Adrenal gland (tissue), 12 donors: ENCODE data around the gene TAGLN3. TPM values are rescaled to one million over a fixed set of nuclear protein-coding genes. Genes with fewer than 3 reads are reported as not detected.

ENCODE experiments used
- DNase-seq, 7 donors: peaks; one replicate each; pipeline ENCODE4 v3.0.0-alpha.2; 2019 to 2020
- H3K27ac ChIP-seq, 5 donors: fragments of 200-600 bp; sonication (generic) in 4 of 5; 1 replicate in 3 of 5; 2 replicates in 2 of 5; pipeline versions ENCODE4 v1.5.1 to v1.8.0; 2016 to 2020; ENCODE audit warnings: mild to moderate bottlenecking in 1 of 5
- H3K27me3 ChIP-seq: fragments of 200-600 bp; 2 replicates; pipeline ENCODE4 v1.8.0; 2021
- H3K36me3 ChIP-seq, 2 donors: fragments of 200-600 bp; replicated peaks in 1 of 2; 1 replicate in 1 of 2; 2 replicates in 1 of 2; pipeline versions ENCODE4 v1.5.1 to v1.8.0; 2018 to 2022
- H3K4me1 ChIP-seq, 2 donors: fragments of 200-600 bp; replicated peaks in 1 of 2; 1 replicate in 1 of 2; 2 replicates in 1 of 2; pipeline versions ENCODE4 v1.5.1 to v1.8.0; 2018 to 2021
- H3K4me3 ChIP-seq, 4 donors: fragments of 200-600 bp; sonication (generic) in 3 of 4; one replicate each; pipeline ENCODE4 v1.5.1; 2016 to 2018
- H3K9me3 ChIP-seq, 3 donors: fragments of 200-600 bp; sonication (generic) in 1 of 3; replicated peaks in 1 of 3; 1 replicate in 2 of 3; 2 replicates in 1 of 3; pipeline versions ENCODE4 v1.5.1 to v1.8.0; 2016 to 2021
- CTCF ChIP-seq, 6 experiments: fragments of 450-650 bp in 4 of 6; fragments of 200-600 bp in 2 of 6; sonication (generic) in 1 of 6; IDR thresholded peaks; 1 replicate in 5 of 6; 2 replicates in 1 of 6; pipeline versions ENCODE4 v1.5.1 to v1.8.0; 2016 to 2021; ENCODE audit warnings: antibody characterized with exemption in 6 of 6, mild to moderate bottlenecking in 2 of 6, moderate library complexity in 1 of 6
- POLR2A ChIP-seq, 2 donors: fragments of 450-650 bp; IDR thresholded peaks; one replicate each; pipeline ENCODE4 v1.6.1; 2017; ENCODE audit warnings: antibody characterized with exemption in 2 of 2, mild to moderate bottlenecking in 2 of 2, moderate library complexity in 1 of 2
- WGBS, 4 donors: extraction: QIAGEN DNeasy Blood & Tissue Kit in 2 of 4; methylation state at CpG; one replicate each; pipeline versions ENCODE4 v1.1.5 to v1.1.7; 2013 to 2017; 5-methylcytosine and 5-hydroxymethylcytosine counted together
- intact Hi-C, 2 donors: fragments of 100-400 bp; cut with DNase I; formaldehyde crosslinking; loops; one replicate each; pipeline versions ENCODE4 v1.14.1 to v1.15.0; 2022 to 2023
- polyA plus RNA-seq, 3 donors: library from polyadenylated mRNA; stranded (reverse); fragments of 200-250 nt in 2 of 3; fragments of 350-450 nt in 1 of 3; fragmentation: Illumina TruSeq in 1 of 3; extraction: RNeasy Lipid Tissue Mini Kit (QIAGEN cat#74804) in 1 of 3; gene quantifications; one replicate each; pipeline ENCODE4 v1.2.3, GENCODE V29; 2013 to 2014
- total RNA-seq, 9 donors: library from RNA; depleted of rRNA in 4 of 9; stranded (reverse); fragments of >200 nt in 4 of 9; fragments of 120-200 nt in 1 of 9; fragmentation: NEBNext Ultra II Directional in 1 of 9; extraction: Animal tissue kit (Norgen Biotek cat#: 25700) in 1 of 9; gene quantifications; one replicate each; pipeline versions ENCODE4 v1.1.0 to v1.2.4, GENCODE V29; 2013 to 2023
- donor health status: healthy with polysubstance abuse.
- donor health status: Bipolar disorder and iron deficiency.
- donor health status: DM: yes; HTN: yes; CAD: no.
- donor health status: DM: no; HTN: no; CAD: no.
- donor health status: DM: no; HTN: no; CAD: no.
- donor health status: DM: yes; HTN: yes; CAD: no.

The TAGLN3 gene
- total and polyA plus RNA-seq, 12 donors, result 0.55 to 52.1 (median 12.8) TPM; not detected in 3

- Histone ChIP-seq H3K9me3 (no peaks in the 10 kb centered on the region), H3K4me1 (no peaks in the 10 kb centered on the region), H3K4me3 (no peak overlapping the region), H3K27me3 (no peaks in the 10 kb centered on the region), H3K27ac (no peak overlapping the region), H3K36me3 (no peaks in the 10 kb centered on the region)
- TF ChIP-seq CTCF (IDR thresholded peaks at IDR 0.05) (no peak), POLR2A (IDR thresholded peaks at IDR 0.05) (no peak)
- DNase-seq, result no peak
- 69 to 82% (median 78%) methylated on average over 4 of the region's 4 CpGs for WGBS, 4 donors
- intact Hi-C loops, result no loop called here
Measured at GRCh38 chr3:112005091-112005672, 6.5 kb downstream of the TAGLN3 start.

- 33 to 42% (median 41%) methylated on average over 1 of the region's 1 CpG for WGBS, 4 donors
- intact Hi-C loops, result no loop called here
- Histone ChIP-seq H3K36me3 (no peaks in the 10 kb centered on the region), H3K27ac (no peak overlapping the region), H3K9me3 (no peaks in the 10 kb centered on the region), H3K27me3 (no peaks in the 10 kb centered on the region), H3K4me3 (no peak overlapping the region), H3K4me1 (peaks cover 0 to 4% of the 10 kb centered on the region in 2 donors)
- TF ChIP-seq POLR2A (IDR thresholded peaks at IDR 0.05), result no peak
- no peak for TF ChIP-seq CTCF (IDR thresholded peaks at IDR 0.05)
- DNase-seq, result peak in 1 of 7 donors; percentile 32
Measured at GRCh38 chr3:112007633-112008032, 8.9 kb downstream of the TAGLN3 start.

GRCh38 chr3:112009670-112010069 is 10.9 kb downstream of the TAGLN3 start:
- 83 to 95% (median 88%) methylated on average over 2 of the region's 2 CpGs for WGBS, 4 donors
- intact Hi-C loops, result no loop called here
- H3K4me1 ChIP-seq, result peaks cover 0 to 17% of the 10 kb centered on the region in 2 donors

GRCh38 chr3:112010636-112011035 is 11.9 kb downstream of the TAGLN3 start:
- TF ChIP-seq POLR2A (IDR thresholded peaks at IDR 0.05) (no peak), CTCF (IDR thresholded peaks at IDR 0.05) (no peak)
- 70 to 79% (median 78%) methylated on average over 3 of the region's 3 CpGs for WGBS, 4 donors
- intact Hi-C loops, result no loop called here

More at GRCh38 chr3:112009670-112010069, 10.9 kb downstream of the TAGLN3 start:
- no peak overlapping the region for H3K27ac ChIP-seq
- no peaks in the 10 kb centered on the region for H3K9me3 ChIP-seq
- H3K36me3 ChIP-seq, result no peaks in the 10 kb centered on the region
- TF ChIP-seq CTCF (IDR thresholded peaks at IDR 0.05) (no peak), POLR2A (IDR thresholded peaks at IDR 0.05) (no peak)
- no peak for DNase-seq
- H3K4me3 ChIP-seq, result no peak overlapping the region
- H3K27me3 ChIP-seq, result no peaks in the 10 kb centered on the region

More at GRCh38 chr3:112010636-112011035, 11.9 kb downstream of the TAGLN3 start:
- H3K4me3 ChIP-seq, result no peak overlapping the region
- H3K9me3 ChIP-seq, result no peaks in the 10 kb centered on the region
- no peaks in the 10 kb centered on the region for H3K27me3 ChIP-seq
- peak in 1 of 7 donors; percentile 29 for DNase-seq
- H3K4me1 ChIP-seq, result peaks cover 0 to 19% of the 10 kb centered on the region in 2 donors
- no peak overlapping the region for H3K27ac ChIP-seq
- H3K36me3 ChIP-seq, result no peaks in the 10 kb centered on the region
